Upper lobe of right lung (tissue), 1 donor: ENCODE measurements around the gene MYLK4. TPM values are rescaled to one million over a fixed set of nuclear protein-coding genes. Genes with fewer than 3 reads are reported as not detected.

Experiments
- ATAC-seq: fragments of 200-7000 bp; cut with Tn5 transposase; one replicate; pipeline ENCODE4 v1.9.1; 2020; ENCODE audit warnings: mild to moderate bottlenecking, moderate library complexity
- DNase-seq: peaks from one replicate; pipeline ENCODE4 v3.0.0-alpha.2; 2020
- H3K27ac ChIP-seq: fragments of 200-600 bp; one replicate; pipeline ENCODE4 v1.8.0; 2022
- H3K27me3 ChIP-seq: fragments of 200-600 bp; one replicate; pipeline ENCODE4 v1.8.0; 2022; ENCODE audit warnings: mild to moderate bottlenecking
- H3K36me3 ChIP-seq: fragments of 200-600 bp; one replicate; pipeline ENCODE4 v1.8.0; 2022
- H3K4me1 ChIP-seq: fragments of 200-600 bp; one replicate; pipeline ENCODE4 v1.8.0; 2022
- H3K4me3 ChIP-seq: fragments of 200-600 bp; one replicate; pipeline ENCODE4 v1.8.0; 2022; ENCODE audit warnings: mild to moderate bottlenecking
- H3K9me3 ChIP-seq: fragments of 200-600 bp; one replicate; pipeline ENCODE4 v1.8.0; 2022
- CTCF ChIP-seq: fragments of 200-600 bp; IDR thresholded peaks from one replicate; pipeline ENCODE4 v1.8.0; 2022; ENCODE audit warnings: antibody characterized with exemption
- intact Hi-C: fragments of 100-400 bp; cut with DNase I; formaldehyde crosslinking; loops from one replicate; pipeline ENCODE4 v1.11.0; 2022
- total RNA-seq: library from RNA; stranded (reverse); fragmentation: NEBNext Ultra II Directional; extraction: Animal tissue kit (Norgen Biotek cat#: 25700); gene quantifications from one replicate; pipeline ENCODE4 v1.2.1, GENCODE V29; 2021
- donor health status: DM: no; HTN: yes; CAD: no; lungs with severe emphysema.

MYLK4 gene
- total RNA-seq, 1 donor from 2014 or later = 0.84 TPM

GRCh38 chr6:2643935-2644539, 106.7 kb downstream of the MYLK4 start:
- Histone ChIP-seq H3K4me3 (no peak overlapping the region), H3K27me3 (peaks cover 9% of the 10 kb centered on the region), H3K4me1 (no peaks in the 10 kb centered on the region), H3K27ac (no peak overlapping the region), H3K36me3 (no peaks in the 10 kb centered on the region), H3K9me3 (no peaks in the 10 kb centered on the region)
- no peak for ATAC-seq
- no peak for TF ChIP-seq CTCF
- intact Hi-C loops = no loop called here
- DNase-seq = no peak

GRCh38 chr6:2643130-2643529, 107.6 kb downstream of the MYLK4 start:
- no peaks in the 10 kb centered on the region for H3K4me1 ChIP-seq
- TF ChIP-seq CTCF = no peak
- ATAC-seq (no peak), DNase-seq (no peak)
- intact Hi-C loops = no loop called here
- no peaks in the 10 kb centered on the region for H3K9me3 ChIP-seq
- H3K27me3 ChIP-seq = peaks cover 9% of the 10 kb centered on the region
- H3K36me3 ChIP-seq = no peaks in the 10 kb centered on the region
- H3K4me3 ChIP-seq = no peak overlapping the region
- no peak overlapping the region for H3K27ac ChIP-seq

GRCh38 chr6:2641044-2641725, 109.5 kb downstream of the MYLK4 start:
- Histone ChIP-seq H3K27ac (no peak overlapping the region), H3K4me3 (no peak overlapping the region), H3K27me3 (peaks cover 6% of the 10 kb centered on the region), H3K9me3 (no peaks in the 10 kb centered on the region), H3K36me3 (no peaks in the 10 kb centered on the region), H3K4me1 (no peaks in the 10 kb centered on the region)
- DNase-seq = no peak
- TF ChIP-seq CTCF = no peak
- ATAC-seq = no peak
- intact Hi-C loops = no loop called here

GRCh38 chr6:2640551-2640950, 110.2 kb downstream of the MYLK4 start:
- H3K36me3 ChIP-seq = no peaks in the 10 kb centered on the region
- no peak overlapping the region for H3K4me3 ChIP-seq
- no peak for ATAC-seq
- no peak for TF ChIP-seq CTCF
- H3K27ac ChIP-seq = no peak overlapping the region
- intact Hi-C loops = no loop called here
- no peak for DNase-seq
- no peaks in the 10 kb centered on the region for H3K4me1 ChIP-seq
- H3K27me3 ChIP-seq = peaks cover 6% of the 10 kb centered on the region
- H3K9me3 ChIP-seq = no peaks in the 10 kb centered on the region

GRCh38 chr6:2639896-2640295, 110.8 kb downstream of the MYLK4 start:
- intact Hi-C loops = loop anchor here (10.0 kb wide), 1 partner anchor 1045 kb away; no protein-coding TSS in a partner anchor
- Histone ChIP-seq H3K4me1 (no peaks in the 10 kb centered on the region), H3K36me3 (no peaks in the 10 kb centered on the region), H3K27ac (no peak overlapping the region), H3K4me3 (no peak overlapping the region), H3K9me3 (no peaks in the 10 kb centered on the region), H3K27me3 (no peaks in the 10 kb centered on the region)
- ATAC-seq (no peak), DNase-seq (no peak)
- TF ChIP-seq CTCF = no peak
